Activated gamma-delta T cell treated with Interleukin-2 at 50 U/mL for 16 hours (primary cell): ENCODE results near the gene LTBP3.

Source experiments
- DNase-seq: peaks from one replicate; pipeline ENCODE4 v3.0.0-alpha.2; 2020

LTBP3 gene

DNA sequence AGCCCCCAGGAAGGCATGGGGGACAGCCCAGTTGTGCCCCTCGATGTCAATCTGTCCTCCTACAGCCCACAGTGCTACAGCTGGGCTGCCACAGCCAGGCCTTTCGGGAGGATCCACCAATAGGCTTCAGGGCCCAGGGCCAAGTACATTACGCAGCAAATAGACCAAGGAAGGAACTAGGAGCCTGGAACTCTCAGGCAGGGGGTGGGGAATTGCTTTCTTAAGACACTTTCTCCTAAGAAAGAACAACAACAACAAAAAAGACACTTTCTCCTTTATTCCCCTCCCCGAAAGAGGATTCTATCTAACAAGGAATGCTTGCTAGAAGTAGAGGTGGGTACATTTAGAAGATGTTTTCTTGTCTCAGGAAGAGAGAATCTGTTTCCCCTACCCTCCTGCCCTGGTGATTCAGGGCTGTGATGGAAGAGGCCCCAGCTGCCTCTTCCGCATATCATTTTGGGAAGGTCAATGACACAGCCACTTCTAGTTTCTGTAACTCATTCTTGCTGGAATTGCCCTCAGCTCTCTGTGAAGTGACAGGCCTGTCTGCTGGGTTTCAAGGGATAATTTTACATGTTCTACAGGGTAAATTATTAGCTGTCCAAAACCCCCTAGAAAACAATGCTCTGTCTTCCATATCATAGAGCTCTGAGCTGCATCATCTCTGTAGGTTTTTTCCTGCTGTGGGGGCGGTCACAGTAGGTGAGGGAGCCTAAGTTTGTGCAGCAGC lies 65.4 kb downstream of the LTBP3 start:
- no peak for DNase-seq

GRCh38 chr11:65492387-65492636 lies 65.8 kb downstream of the LTBP3 start:
- DNase-seq = no peak

GRCh38 chr11:65491614-65492386 lies 66.4 kb downstream of the LTBP3 start:
- no peak for DNase-seq

GRCh38 chr11:65491163-65491465 lies 67.0 kb downstream of the LTBP3 start:
- no peak for DNase-seq

DNA sequence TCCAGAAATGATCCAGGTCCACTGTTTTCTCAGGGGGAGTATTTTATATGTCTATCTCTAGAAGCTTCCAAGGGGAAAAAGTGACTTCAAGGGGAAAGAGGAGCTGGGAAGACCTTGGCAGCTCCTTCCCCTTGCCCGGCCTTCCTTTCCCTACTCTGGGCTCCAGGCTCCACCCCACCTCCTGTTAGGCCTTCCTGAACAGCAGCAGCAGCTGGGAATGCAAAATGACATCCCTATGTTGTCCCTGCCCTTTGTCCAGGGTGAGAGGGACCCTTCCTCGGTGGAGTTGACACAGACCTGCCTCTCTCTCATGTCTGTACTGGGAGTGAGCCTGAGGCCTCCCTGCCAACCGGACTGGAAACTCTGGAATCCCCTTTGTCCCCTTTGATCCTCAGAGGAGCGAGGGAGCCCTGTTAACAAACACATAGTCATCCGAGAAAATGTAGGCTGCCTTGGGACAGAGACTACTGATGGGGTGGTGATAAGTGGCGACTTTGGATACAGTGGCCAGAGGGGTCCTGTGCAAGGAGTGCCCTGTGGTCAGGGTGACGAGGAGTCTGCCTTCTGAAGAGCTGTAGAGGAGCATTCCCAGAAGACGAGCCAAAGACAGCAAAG lies 68.3 kb downstream of the LTBP3 start:
- DNase-seq = no peak

DNA sequence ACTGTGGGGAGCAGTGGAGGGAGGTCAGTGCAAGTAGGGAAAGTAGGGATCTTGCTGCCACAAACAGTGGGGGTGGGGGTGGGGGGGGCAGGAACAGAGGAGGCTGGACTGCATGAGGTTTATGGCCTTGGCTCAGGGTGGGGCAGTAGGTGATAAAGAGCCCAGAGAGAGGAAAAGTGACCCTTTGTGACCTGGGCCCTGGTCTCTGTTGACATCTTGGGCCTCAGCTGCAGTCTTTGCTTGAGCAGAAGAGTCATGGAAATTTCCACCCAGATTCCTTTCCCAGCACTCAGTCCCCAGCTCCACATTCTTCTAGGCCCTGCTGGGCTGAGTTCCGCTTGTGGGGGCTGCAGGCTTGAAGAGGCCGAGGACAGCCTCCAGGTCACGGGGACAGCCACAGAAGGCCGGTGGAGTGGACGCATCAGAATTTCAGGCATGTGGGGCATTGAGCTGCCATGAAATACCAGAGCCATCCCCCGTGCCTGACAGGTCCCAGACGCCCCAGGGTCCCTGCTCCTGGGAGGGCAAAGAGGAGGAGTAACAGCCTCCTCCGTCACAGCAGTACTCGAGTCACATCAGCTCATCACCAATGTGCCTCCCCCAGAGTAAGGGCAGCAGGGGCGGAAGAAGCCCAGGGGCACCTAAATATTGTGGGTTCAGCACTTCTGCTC lies 69.0 kb downstream of the LTBP3 start:
- no peak for DNase-seq
